ENCODE results near the gene WFDC10B. TPM values are rescaled to one million over a fixed set of nuclear protein-coding genes. Genes with fewer than 3 reads are reported as not detected.
"Not testable (repeated sequence)": the region's sequence is repeated elsewhere in the genome, so short reads cannot be mapped to it uniquely, and the experiment has no call there.

Gene WFDC10B
- polyA plus RNA-seq, 3 donors, result not detected

- DNase-seq (ENCODE audit: low read depth in 3 of 3, low spot score in 2 of 3), result no peak
Measured at GRCh38 chr20:45649312-45649863, 55.4 kb downstream of the WFDC10B start.

GRCh38 chr20:45647441-45648050, 57.3 kb downstream of the WFDC10B start:
- DNase-seq (ENCODE audit: low read depth in 3 of 3, low spot score in 2 of 3), result no peak

- no peak for DNase-seq (ENCODE audit: low read depth in 3 of 3, low spot score in 2 of 3)
Measured at GRCh38 chr20:45646875-45647274, 57.9 kb downstream of the WFDC10B start.

GRCh38 chr20:45645869-45646268, 59.0 kb downstream of the WFDC10B start:
- not testable (repeated sequence) for DNase-seq (ENCODE audit: low read depth in 3 of 3, low spot score in 2 of 3)

- not testable (repeated sequence) for DNase-seq (ENCODE audit: low read depth in 3 of 3, low spot score in 2 of 3)
Measured at GRCh38 chr20:45641076-45641475, 63.7 kb downstream of the WFDC10B start.

- DNase-seq (ENCODE audit: low read depth in 3 of 3, low spot score in 2 of 3), result no peak
Measured at GRCh38 chr20:45639687-45640086, 65.1 kb downstream of the WFDC10B start.

GRCh38 chr20:45636513-45636912, 68.3 kb downstream of the WFDC10B start:
- no peak for DNase-seq (ENCODE audit: low read depth in 3 of 3, low spot score in 2 of 3)

Other genes with a start within 250 kb of the WFDC10B start
- 100 to 1,000 TPM; 141 to 180 (median 177) TPM for gene WFDC2, start 235.3 kb downstream of the WFDC10B start, polyA plus RNA-seq (ENCODE audit: insufficient read length in 3 of 3)
- gene SPINT3, start 189.4 kb downstream of the WFDC10B start, polyA plus RNA-seq (ENCODE audit: insufficient read length in 3 of 3), result not detected
- gene WFDC6, start 165.5 kb downstream of the WFDC10B start, polyA plus RNA-seq (ENCODE audit: insufficient read length in 3 of 3), result under 1 TPM in 1 of 3 donors, not detected in 2; 0.19 TPM
- gene EPPIN, start 157.6 kb downstream of the WFDC10B start, polyA plus RNA-seq (ENCODE audit: insufficient read length in 3 of 3), result under 1 TPM; 0.10 to 0.36 (median 0.32) TPM
- gene WFDC8, start 125.7 kb downstream of the WFDC10B start, polyA plus RNA-seq (ENCODE audit: insufficient read length in 3 of 3), result under 1 TPM in 1 of 3 donors, not detected in 2; 0.12 TPM
- not detected for gene WFDC10A, start 75.3 kb downstream of the WFDC10B start, polyA plus RNA-seq (ENCODE audit: insufficient read length in 3 of 3)
- not detected for gene WFDC9, start 73.7 kb downstream of the WFDC10B start, polyA plus RNA-seq (ENCODE audit: insufficient read length in 3 of 3)
- gene WFDC11, start 34.8 kb downstream of the WFDC10B start, polyA plus RNA-seq (ENCODE audit: insufficient read length in 3 of 3), result not detected
- gene WFDC13, start 3.0 kb downstream of the WFDC10B start, polyA plus RNA-seq (ENCODE audit: insufficient read length in 3 of 3), result not detected
- gene SPINT4, start 17.3 kb upstream of the WFDC10B start, polyA plus RNA-seq (ENCODE audit: insufficient read length in 3 of 3), result not detected
- gene WFDC3, start 86.9 kb upstream of the WFDC10B start, polyA plus RNA-seq (ENCODE audit: insufficient read length in 3 of 3), result 1 to 10 TPM; 1.4 to 2.0 (median 1.9) TPM
- gene DNTTIP1, start 86.9 kb upstream of the WFDC10B start, polyA plus RNA-seq (ENCODE audit: insufficient read length in 3 of 3), result 10 to 100 TPM; 35.2 to 39.0 (median 35.6) TPM
- gene UBE2C, start 107.6 kb upstream of the WFDC10B start, polyA plus RNA-seq (ENCODE audit: insufficient read length in 3 of 3), result 10 to 100 TPM; 62.5 to 67.2 (median 66.1) TPM
- gene TNNC2, start 122.3 kb upstream of the WFDC10B start, polyA plus RNA-seq (ENCODE audit: insufficient read length in 3 of 3), result under 1 TPM in 2 of 3 donors, not detected in 1; 0.40 to 0.68 TPM
- 10 to 100 TPM in 2 of 3 donors, 1 to 10 TPM in 1; 9.8 to 10.9 (median 10.3) TPM for gene SNX21, start 128.8 kb upstream of the WFDC10B start, polyA plus RNA-seq (ENCODE audit: insufficient read length in 3 of 3)
- 10 to 100 TPM; 18.7 to 23.7 (median 20.9) TPM for gene ACOT8, start 152.4 kb upstream of the WFDC10B start, polyA plus RNA-seq (ENCODE audit: insufficient read length in 3 of 3)
- gene ZSWIM3, start 152.6 kb upstream of the WFDC10B start, polyA plus RNA-seq (ENCODE audit: insufficient read length in 3 of 3), result 1 to 10 TPM; 5.3 to 5.8 (median 5.6) TPM
- gene ZSWIM1, start 176.2 kb upstream of the WFDC10B start, polyA plus RNA-seq (ENCODE audit: insufficient read length in 3 of 3), result 10 to 100 TPM; 13.4 to 16.0 (median 14.8) TPM
- gene SPATA25, start 182.6 kb upstream of the WFDC10B start, polyA plus RNA-seq (ENCODE audit: insufficient read length in 3 of 3), result 1 to 10 TPM; 2.0 to 3.2 (median 3.0) TPM
- 1 to 10 TPM; 4.3 to 6.0 (median 5.5) TPM for gene NEURL2, start 186.2 kb upstream of the WFDC10B start, polyA plus RNA-seq (ENCODE audit: insufficient read length in 3 of 3)
- 100 to 1,000 TPM; 116 to 134 (median 118) TPM for gene CTSA, start 186.3 kb upstream of the WFDC10B start, polyA plus RNA-seq (ENCODE audit: insufficient read length in 3 of 3)
- 100 to 1,000 TPM; 129 to 133 (median 131) TPM for gene PLTP, start 207.1 kb upstream of the WFDC10B start, polyA plus RNA-seq (ENCODE audit: insufficient read length in 3 of 3)
- gene PCIF1, start 229.7 kb upstream of the WFDC10B start, polyA plus RNA-seq (ENCODE audit: insufficient read length in 3 of 3), result 10 to 100 TPM; 41.3 to 47.1 (median 45.2) TPM